ENCODE results near the gene KIAA0586. TPM values are rescaled to one million over a fixed set of nuclear protein-coding genes. Genes with fewer than 3 reads are reported as not detected.

KIAA0586 gene
- polyA plus RNA-seq, 1 of the 3 experiments (the other 2 are of a cell fraction), result 7.5 TPM

DNA sequence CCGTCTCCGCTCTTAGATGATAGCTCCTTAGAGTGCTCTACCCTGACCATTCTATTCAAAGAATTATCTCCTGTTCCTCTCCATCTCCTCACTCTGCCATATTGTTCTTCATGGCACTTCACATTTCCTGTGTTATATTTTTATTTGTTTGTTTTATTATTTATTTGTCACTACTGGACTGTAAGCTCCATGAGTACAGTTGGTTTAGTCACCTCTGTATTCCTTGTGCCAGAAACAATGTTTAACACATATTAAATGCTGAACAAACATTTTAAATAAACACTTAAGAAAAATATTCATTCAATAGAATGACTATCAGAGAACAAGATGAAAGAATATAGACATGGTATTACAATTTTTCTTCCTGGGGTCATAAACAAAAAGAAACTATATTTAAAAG, 35.6 kb downstream of the KIAA0586 start (continued):
- TF ChIP-seq, protein P1, sequence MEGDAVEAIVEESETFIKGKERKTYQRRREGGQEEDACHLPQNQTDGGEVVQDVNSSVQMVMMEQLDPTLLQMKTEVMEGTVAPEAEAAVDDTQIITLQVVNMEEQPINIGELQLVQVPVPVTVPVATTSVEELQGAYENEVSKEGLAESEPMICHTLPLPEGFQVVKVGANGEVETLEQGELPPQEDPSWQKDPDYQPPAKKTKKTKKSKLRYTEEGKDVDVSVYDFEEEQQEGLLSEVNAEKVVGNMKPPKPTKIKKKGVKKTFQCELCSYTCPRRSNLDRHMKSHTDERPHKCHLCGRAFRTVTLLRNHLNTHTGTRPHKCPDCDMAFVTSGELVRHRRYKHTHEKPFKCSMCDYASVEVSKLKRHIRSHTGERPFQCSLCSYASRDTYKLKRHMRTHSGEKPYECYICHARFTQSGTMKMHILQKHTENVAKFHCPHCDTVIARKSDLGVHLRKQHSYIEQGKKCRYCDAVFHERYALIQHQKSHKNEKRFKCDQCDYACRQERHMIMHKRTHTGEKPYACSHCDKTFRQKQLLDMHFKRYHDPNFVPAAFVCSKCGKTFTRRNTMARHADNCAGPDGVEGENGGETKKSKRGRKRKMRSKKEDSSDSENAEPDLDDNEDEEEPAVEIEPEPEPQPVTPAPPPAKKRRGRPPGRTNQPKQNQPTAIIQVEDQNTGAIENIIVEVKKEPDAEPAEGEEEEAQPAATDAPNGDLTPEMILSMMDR (IDR thresholded peaks at IDR 0.05), result no peak
- TF ChIP-seq FOSL2 (IDR thresholded peaks at IDR 0.05; ENCODE audit: borderline replicate concordance, low read depth) (no peak), RXRA (IDR thresholded peaks at IDR 0.05; ENCODE audit: borderline replicate concordance, low read depth) (no peak)

DNA sequence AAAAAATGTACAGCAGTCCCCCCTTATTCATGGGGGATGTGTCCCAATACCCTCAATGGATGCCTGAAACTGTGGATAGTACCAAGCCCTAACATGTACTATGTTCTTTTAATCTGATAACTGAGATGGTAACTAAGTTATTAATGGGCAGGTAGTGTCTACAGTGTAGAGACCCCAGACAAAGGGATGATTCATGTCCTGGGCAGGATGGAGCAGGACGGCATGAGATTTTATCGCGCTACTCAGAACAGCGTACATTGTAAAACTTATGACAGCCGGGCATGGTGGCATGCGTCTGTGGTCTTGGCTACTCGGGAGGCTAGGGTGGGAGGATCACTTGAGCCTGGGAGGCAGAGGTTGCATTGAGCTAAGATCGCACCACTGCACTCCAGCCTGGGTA, 37.1 kb downstream of the KIAA0586 start:
- Histone ChIP-seq H3K27me3 (ENCODE audit: insufficient read depth) (no peaks in the 10 kb centered on the region), H3K9ac (no peak overlapping the region), H3F3A (replicated peaks; ENCODE audit: insufficient read depth) (no peaks in the 10 kb centered on the region), H3K79me2 (ENCODE audit: insufficient read depth) (no peaks in the 10 kb centered on the region), H2AFZ (ENCODE audit: low read depth) (no peak overlapping the region), H3K27ac (ENCODE audit: low read depth in 2 of 2, low read length in 1 of 2) (no peak overlapping the region), H3K4me1 (ENCODE audit: control insufficient read depth in 1 of 2, insufficient read depth in 2 of 2, low read depth in 1 of 2, low read length in 1 of 2) (no peaks in the 10 kb centered on the region), H3K9me2 (no peaks in the 10 kb centered on the region), H3K36me3 (replicated peaks in 1 of 2; ENCODE audit: control insufficient read depth in 1 of 2, insufficient read depth in 2 of 2, low read length in 1 of 2) (peaks cover 42 to 46% of the 10 kb centered on the region in 2 experiments), H3K4me2 (no peak overlapping the region), H3K4me3 (ENCODE audit: low read depth in 2 of 2, low read length in 1 of 2) (no peak overlapping the region), H3K9me3 (no peaks in the 10 kb centered on the region), H4K20me1 (ENCODE audit: insufficient read depth) (no peaks in the 10 kb centered on the region)
- DNase-seq, result no peak
- POLR2A ChIA-PET, result no interaction called here
- no peak for TF ChIP-seq SIN3A (IDR thresholded peaks at IDR 0.05; ENCODE audit: borderline replicate concordance, low read depth, low read length)
- no peak for TF ChIP-seq TCF12 (IDR thresholded peaks at IDR 0.05)
- TF ChIP-seq GABPA (IDR thresholded peaks at IDR 0.05; ENCODE audit: low read depth), result no peak
- no peak for TF ChIP-seq JUND (IDR thresholded peaks at IDR 0.05)
- TF ChIP-seq RCOR1 (IDR thresholded peaks at IDR 0.05; ENCODE audit: low read length), result no peak
- TF ChIP-seq GATA2 (CRISPR knock-in tag; IDR thresholded peaks at IDR 0.05), result no peak
- TF ChIP-seq TAF1 (IDR thresholded peaks at IDR 0.05; ENCODE audit: borderline replicate concordance, low read depth, low read length), result no peak
- no peak for TF ChIP-seq FOSL2 (IDR thresholded peaks at IDR 0.05; ENCODE audit: borderline replicate concordance, low read depth)
- TF ChIP-seq CHD2 (IDR thresholded peaks at IDR 0.05; ENCODE audit: low read length, partially characterized antibody), result no peak
- no peak for TF ChIP-seq MXI1 (IDR thresholded peaks at IDR 0.05; ENCODE audit: low read depth, low read length)
- TF ChIP-seq, protein P2, sequence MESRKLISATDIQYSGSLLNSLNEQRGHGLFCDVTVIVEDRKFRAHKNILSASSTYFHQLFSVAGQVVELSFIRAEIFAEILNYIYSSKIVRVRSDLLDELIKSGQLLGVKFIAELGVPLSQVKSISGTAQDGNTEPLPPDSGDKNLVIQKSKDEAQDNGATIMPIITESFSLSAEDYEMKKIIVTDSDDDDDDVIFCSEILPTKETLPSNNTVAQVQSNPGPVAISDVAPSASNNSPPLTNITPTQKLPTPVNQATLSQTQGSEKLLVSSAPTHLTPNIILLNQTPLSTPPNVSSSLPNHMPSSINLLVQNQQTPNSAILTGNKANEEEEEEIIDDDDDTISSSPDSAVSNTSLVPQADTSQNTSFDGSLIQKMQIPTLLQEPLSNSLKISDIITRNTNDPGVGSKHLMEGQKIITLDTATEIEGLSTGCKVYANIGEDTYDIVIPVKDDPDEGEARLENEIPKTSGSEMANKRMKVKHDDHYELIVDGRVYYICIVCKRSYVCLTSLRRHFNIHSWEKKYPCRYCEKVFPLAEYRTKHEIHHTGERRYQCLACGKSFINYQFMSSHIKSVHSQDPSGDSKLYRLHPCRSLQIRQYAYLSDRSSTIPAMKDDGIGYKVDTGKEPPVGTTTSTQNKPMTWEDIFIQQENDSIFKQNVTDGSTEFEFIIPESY (IDR thresholded peaks at IDR 0.05; ENCODE audit: borderline replicate concordance, low read depth), result no peak
- TF ChIP-seq, protein P1 (IDR thresholded peaks at IDR 0.05), result no peak
- CTCF ChIA-PET, result interaction anchor here (2.4 kb wide), 1 partner anchor 37 kb away, joined by 8 read pairs; no protein-coding TSS in a partner anchor
- WGBS (ENCODE audit: low lambda C conversion rate), result 90% methylated on average over 8 of the region's 8 CpGs
